Gastrocnemius medialis (tissue), 4 donors: Measurements from ENCODE around the gene OSM.

Experiments
- CTCF ChIP-seq, 5 experiments: fragments of 450-650 bp in 3 of 5; fragments of 200-600 bp in 2 of 5; sonication (generic) in 2 of 5; IDR thresholded peaks in 4 of 5; conservative IDR thresholded peaks in 1 of 5; 1 replicate in 4 of 5; 2 replicates in 1 of 5; pipeline ENCODE4 v1.5.1; 2016 to 2019; ENCODE audit warnings: antibody characterized with exemption in 5 of 5, mild to moderate bottlenecking in 3 of 5, moderate library complexity in 3 of 5
- POLR2A ChIP-seq, 2 donors: fragments of 450-650 bp; IDR thresholded peaks; one replicate each; pipeline ENCODE4 v1.6.1; 2017; ENCODE audit warnings: antibody characterized with exemption in 2 of 2, mild to moderate bottlenecking in 2 of 2, moderate library complexity in 2 of 2

- TF ChIP-seq CTCF (IDR thresholded peaks at IDR 0.05 in 4 of 5, conservative IDR thresholded peaks at IDR 0.05 in 1 of 5) (no peak), POLR2A (IDR thresholded peaks at IDR 0.05) (no peak)
Measured at GRCh38 chr22:30306627-30307011, 40.0 kb upstream of the OSM start.
